CD8-positive, alpha-beta memory T cell (primary cell): ENCODE measurements around the gene ADAMTS13. TPM values are rescaled to one million over a fixed set of nuclear protein-coding genes. Genes with fewer than 3 reads are reported as not detected.

ENCODE experiments used
- CTCF ChIA-PET: fragments of 350-600 bp; sonication (Branson Sonifier 250); formaldehyde crosslinking; loops from one replicate; lab custom pipeline; 2021; ENCODE audit warnings: antibody characterized with exemption; lab: Charles Lee
- POLR2A ChIA-PET: fragments of 350-600 bp; sonication (Branson Sonifier 250); formaldehyde crosslinking; loops from one replicate; lab custom pipeline; 2021; ENCODE audit warnings: antibody characterized with exemption; lab: Charles Lee
- DNase-seq, 5 donors: peaks; one replicate each; pipeline versions ENCODE4 v3.0.0 to v3.0.0-alpha.2; 2020 to 2022; ENCODE audit warnings: mixed read lengths in 1 of 5
- H3K27ac ChIP-seq: one replicate; pipeline ENCODE4 v1.7.0; 2013; ENCODE audit warnings: low read depth, mild to moderate bottlenecking, low read length, moderate library complexity
- H3K27me3 ChIP-seq: 2 replicates; pipeline ENCODE4 v1.7.0; 2013; ENCODE audit warnings: low read length, mild to moderate bottlenecking; ENCODE audit not compliant: insufficient read depth, poor library complexity, severe bottlenecking
- H3K36me3 ChIP-seq: 2 replicates; pipeline ENCODE4 v1.7.0; 2013; ENCODE audit warnings: mild to moderate bottlenecking, low read length, moderate library complexity; ENCODE audit not compliant: insufficient read depth
- H3K4me1 ChIP-seq: 2 replicates; pipeline ENCODE4 v1.7.0; 2013; ENCODE audit warnings: mild to moderate bottlenecking, low read length, moderate library complexity; ENCODE audit not compliant: insufficient read depth
- H3K4me3 ChIP-seq: 2 replicates; pipeline ENCODE4 v1.7.0; 2013; ENCODE audit warnings: mild to moderate bottlenecking, low read length
- H3K9me3 ChIP-seq: 2 replicates; pipeline ENCODE4 v1.7.0; 2013; ENCODE audit warnings: mild to moderate bottlenecking, low read length
- H3K27ac Mint-ChIP-seq, 8 donors: one replicate each; pipeline ENCODE4 v1.8.0; 2020 to 2021; ENCODE audit warnings: mixed read lengths in 8 of 8, mild to moderate bottlenecking in 6 of 8, inconsistent platforms in 3 of 8, moderate library complexity in 3 of 8
- H3K27me3 Mint-ChIP-seq, 2 donors: one replicate each; pipeline ENCODE4 v1.8.0; 2020 to 2021; ENCODE audit warnings: mixed read lengths in 2 of 2, mild to moderate bottlenecking in 1 of 2, moderate library complexity in 1 of 2
- H3K36me3 Mint-ChIP-seq, 3 donors: one replicate each; pipeline ENCODE4 v1.8.0; 2020 to 2021; ENCODE audit warnings: mixed read lengths in 3 of 3, inconsistent platforms in 1 of 3, mild to moderate bottlenecking in 1 of 3
- H3K4me1 Mint-ChIP-seq, 3 donors: one replicate each; pipeline ENCODE4 v1.8.0; 2020 to 2021; ENCODE audit warnings: mixed read lengths in 3 of 3, inconsistent platforms in 1 of 3, mild to moderate bottlenecking in 1 of 3
- H3K4me3 Mint-ChIP-seq, 7 donors: one replicate each; pipeline ENCODE4 v1.8.0; 2020 to 2021; ENCODE audit warnings: mixed read lengths in 7 of 7, mild to moderate bottlenecking in 6 of 7, moderate library complexity in 4 of 7, inconsistent platforms in 2 of 7
- H3K9me3 Mint-ChIP-seq, 5 donors: one replicate each; pipeline ENCODE4 v1.8.0; 2020 to 2022; ENCODE audit warnings: mixed read lengths in 5 of 5, mild to moderate bottlenecking in 3 of 5, moderate library complexity in 2 of 5, inconsistent platforms in 1 of 5
- polyA plus RNA-seq: library from polyadenylated mRNA; unstranded; fragments of 300-500 nt; fragmentation: Illumina TruSeq; gene quantifications from one replicate; pipeline ENCODE4 v1.2.3, GENCODE V29; 2021
- total RNA-seq, 2 experiments: library from RNA; stranded (reverse); gene quantifications; one replicate each; pipeline ENCODE4 v1.2.3, GENCODE V29; 2021

ADAMTS13 gene
- total and polyA plus RNA-seq, 3 experiments from 2014 or later, result 0.32 to 1.1 (median 1.0) TPM

DNA sequence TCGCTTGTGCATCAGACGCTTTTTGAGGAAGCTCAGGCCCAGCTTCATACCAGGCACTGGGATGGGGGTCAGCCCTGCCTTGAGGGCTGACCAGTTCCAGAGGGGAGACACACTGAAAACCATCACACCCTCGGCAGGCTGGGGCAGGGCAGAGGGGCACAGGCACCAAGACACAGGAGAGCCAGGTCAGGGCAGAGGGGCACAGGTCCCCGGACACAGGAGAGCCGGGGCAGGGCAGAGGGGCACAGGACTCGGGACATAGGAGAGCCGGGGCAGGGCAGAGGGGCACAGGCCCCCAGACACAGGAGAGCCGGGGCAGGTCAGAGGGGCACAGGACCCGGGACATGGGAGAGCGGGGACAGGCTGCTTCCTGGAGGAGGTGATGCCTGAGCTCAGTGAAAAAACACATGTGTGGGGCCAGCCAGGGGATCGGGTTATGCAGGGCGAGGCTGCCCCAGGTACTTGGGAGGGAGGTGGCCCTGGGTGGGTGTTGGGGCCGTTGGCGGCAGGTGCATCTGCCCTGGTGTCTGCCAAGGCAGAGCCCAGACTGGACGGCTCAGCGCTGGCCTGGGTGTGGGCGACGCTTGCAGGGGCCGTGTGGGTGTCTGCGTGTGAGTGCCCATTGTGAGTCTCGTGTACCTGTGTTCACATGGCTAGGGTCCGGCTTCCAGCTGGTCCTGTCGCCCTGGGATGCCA lies 71.8 kb downstream of the ADAMTS13 start:
- no peak overlapping the region for H3K27ac Mint-ChIP-seq
- Histone ChIP-seq H3K4me1 (no peaks in the 10 kb centered on the region), H3K36me3 (no peaks in the 10 kb centered on the region), H3K27ac (no peak overlapping the region), H3K27me3 (peaks cover 4% of the 10 kb centered on the region), H3K4me3 (no peak overlapping the region), H3K9me3 (no peaks in the 10 kb centered on the region)
- POLR2A ChIA-PET, result no interaction called here
- CTCF ChIA-PET, result interaction anchor here (1.0 to 2.6 kb wide), 2 partner anchors 16 to 308 kb away, joined by 3 to 8 read pairs; partner anchors contain the start of gene SLC2A6
- H3K9me3 Mint-ChIP-seq, result no peaks in the 10 kb centered on the region
- peaks cover 7 to 25% of the 10 kb centered on the region in 2 donors for H3K27me3 Mint-ChIP-seq
- H3K4me3 Mint-ChIP-seq, result no peak overlapping the region
- H3K4me1 Mint-ChIP-seq, result no peaks in the 10 kb centered on the region
- no peak for DNase-seq
- H3K36me3 Mint-ChIP-seq, result peaks cover 0 to 2% (median 0%) of the 10 kb centered on the region in 3 donors

DNA sequence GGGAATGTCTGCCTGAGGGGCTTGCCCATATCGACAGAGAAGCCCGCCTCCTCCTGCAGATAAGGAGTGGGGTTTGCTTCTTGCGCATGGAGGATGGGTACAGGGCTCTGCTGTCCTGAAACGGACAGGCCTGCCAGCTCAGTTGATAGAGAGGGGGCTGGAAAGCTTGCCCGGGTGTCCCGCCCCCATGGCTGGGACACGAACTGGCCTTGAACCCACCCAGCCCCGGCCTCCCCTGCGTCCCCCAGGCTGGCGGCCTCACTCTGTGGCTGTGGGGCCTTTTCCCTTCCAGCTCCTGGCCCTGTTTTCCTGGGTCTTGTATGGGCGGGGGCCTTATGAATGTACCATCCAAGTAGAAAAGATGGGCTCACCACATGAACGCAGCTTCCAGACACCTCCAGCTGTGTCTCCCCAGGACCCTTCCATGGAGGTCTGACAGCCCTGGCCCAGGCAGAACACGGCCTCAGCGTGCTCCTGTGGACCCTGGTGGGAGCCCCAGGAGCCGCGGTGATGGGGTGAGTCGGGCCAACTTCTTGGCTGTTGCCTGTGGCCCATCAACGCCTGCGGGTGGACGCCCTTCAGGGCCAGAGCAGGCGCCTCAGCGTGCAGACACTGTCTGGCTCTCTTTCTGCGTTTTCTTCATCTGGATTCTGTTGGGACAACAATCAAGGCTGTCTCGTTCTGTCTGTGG lies 72.6 kb downstream of the ADAMTS13 start:
- Mint-ChIP-seq H3K4me1 (no peaks in the 10 kb centered on the region), H3K36me3 (peaks cover 0 to 2% (median 0%) of the 10 kb centered on the region in 3 donors), H3K9me3 (no peaks in the 10 kb centered on the region), H3K27ac (no peak overlapping the region), H3K4me3 (no peak overlapping the region), H3K27me3 (peaks cover 5 to 18% of the 10 kb centered on the region in 2 donors)
- POLR2A ChIA-PET, result no interaction called here
- H3K27me3 ChIP-seq, result peaks cover 4% of the 10 kb centered on the region
- H3K9me3 ChIP-seq, result no peaks in the 10 kb centered on the region
- no peak overlapping the region for H3K4me3 ChIP-seq
- CTCF ChIA-PET, result interaction anchor here (1.0 to 2.6 kb wide), 3 partner anchors 8 to 309 kb away, joined by 3 to 8 read pairs (median 6); partner anchors contain the start of gene SLC2A6
- no peak overlapping the region for H3K27ac ChIP-seq
- no peaks in the 10 kb centered on the region for H3K4me1 ChIP-seq
- no peaks in the 10 kb centered on the region for H3K36me3 ChIP-seq
- no peak for DNase-seq

DNA sequence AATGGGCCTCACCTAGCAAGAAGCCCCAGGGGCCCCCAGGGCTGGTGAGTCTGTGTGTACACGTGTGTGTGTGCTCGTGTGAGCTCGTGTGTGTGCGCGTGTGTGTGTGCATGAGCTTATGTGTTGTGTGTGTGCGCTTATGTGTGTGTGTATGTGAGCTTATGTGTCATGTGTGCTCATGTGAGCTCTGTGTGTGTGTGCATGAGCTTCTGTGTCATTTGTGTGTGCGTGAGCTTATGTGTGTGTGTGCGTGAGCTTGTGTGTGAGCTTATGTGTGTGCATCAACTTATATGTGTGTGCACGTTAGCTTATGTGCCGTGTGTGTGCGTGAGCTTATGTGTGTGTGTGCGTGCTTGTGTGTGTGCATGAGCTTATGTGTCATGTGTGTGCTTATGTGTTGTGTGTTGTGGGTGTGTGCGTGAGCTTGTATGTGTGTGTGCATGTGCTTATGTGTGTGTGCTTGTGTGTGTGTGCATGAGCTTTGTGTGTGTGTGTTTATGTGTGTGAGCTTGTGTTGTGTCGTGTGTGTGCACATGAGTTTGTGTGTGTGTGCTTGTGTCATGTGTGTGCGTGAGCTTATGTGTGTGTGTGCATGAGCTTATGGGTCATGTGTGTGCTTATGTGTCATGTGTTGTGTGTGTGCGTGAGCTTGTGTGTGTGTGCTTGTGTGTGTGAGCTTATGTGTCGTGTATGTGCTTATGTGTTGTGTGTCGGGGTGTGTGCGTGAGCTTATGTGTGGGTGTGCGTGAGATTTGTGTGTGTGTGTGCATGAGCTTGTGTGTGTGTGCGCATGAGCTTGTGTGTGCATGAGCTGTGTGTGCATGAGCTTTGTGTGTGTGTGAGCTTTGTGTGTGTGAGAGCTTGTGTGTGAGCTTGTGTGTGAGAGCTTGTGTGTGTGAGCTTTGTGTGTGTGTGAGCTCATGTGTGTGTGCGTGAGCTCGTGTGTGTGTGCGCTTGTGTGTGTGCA lies 73.4 kb downstream of the ADAMTS13 start:
- Histone ChIP-seq H3K27ac (no peak overlapping the region), H3K9me3 (no peaks in the 10 kb centered on the region), H3K36me3 (no peaks in the 10 kb centered on the region), H3K27me3 (peaks cover 4% of the 10 kb centered on the region), H3K4me3 (no peak overlapping the region), H3K4me1 (no peaks in the 10 kb centered on the region)
- ChIA-PET CTCF (interaction anchor here (1.1 to 2.6 kb wide), 3 partner anchors 9 to 310 kb away, joined by 3 to 8 read pairs (median 6); no protein-coding TSS in a partner anchor), POLR2A (no interaction called here)
- H3K9me3 Mint-ChIP-seq, result peaks cover 0 to under 1% (median 0%) of the 10 kb centered on the region in 5 donors
- no peak overlapping the region for H3K27ac Mint-ChIP-seq
- no peak overlapping the region for H3K4me3 Mint-ChIP-seq
- H3K4me1 Mint-ChIP-seq, result no peaks in the 10 kb centered on the region
- H3K27me3 Mint-ChIP-seq, result peaks cover 5 to 18% of the 10 kb centered on the region in 2 donors
- peaks cover 0 to 2% (median under 1%) of the 10 kb centered on the region in 3 donors for H3K36me3 Mint-ChIP-seq
- DNase-seq, result no peak

DNA sequence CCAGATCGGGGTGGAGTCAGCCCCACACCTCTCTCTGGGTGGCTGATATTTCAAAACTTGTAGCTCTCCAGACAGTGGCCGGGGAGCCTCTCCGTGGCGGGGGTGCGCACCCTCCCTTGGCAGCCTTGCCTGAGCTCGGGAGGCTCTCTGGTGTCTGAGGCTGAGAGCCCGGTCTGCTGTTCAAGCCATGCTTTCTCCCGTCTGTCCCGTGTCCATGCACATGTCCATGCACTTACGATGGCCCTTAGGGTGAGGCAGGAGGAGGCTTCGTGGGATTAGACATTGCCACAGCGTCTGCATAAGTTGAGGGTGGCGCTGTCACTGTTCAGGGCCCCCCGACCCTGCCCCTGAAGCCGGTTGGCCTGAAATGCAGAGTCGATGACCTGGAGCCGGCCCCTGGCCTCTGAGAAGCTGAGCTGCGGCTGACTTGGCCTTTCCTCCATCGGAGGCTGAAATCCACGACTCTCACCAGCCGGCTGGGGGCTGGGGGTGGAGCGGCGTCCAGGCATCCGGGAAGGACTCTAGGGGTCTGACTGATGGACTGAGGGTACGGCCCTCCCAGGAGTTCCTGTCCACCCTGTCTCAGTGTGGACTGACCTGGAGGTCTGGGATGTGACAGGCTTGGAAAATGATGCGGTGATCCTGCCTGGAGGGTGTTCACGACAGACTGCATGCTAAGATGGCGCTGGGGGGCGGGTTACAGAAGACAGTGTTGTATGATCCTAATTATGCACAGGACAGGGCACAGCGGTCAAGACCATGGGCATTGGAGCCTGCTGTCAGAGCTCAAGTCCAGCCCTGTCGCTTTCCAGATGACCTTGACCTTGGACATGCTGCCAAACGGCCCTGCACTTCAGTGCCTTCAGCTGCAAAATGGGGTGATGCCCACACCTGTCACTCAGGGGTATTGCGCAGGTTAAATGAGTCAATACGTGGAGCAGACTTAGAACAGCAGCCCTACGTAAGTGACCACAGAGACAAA lies 75.0 kb downstream of the ADAMTS13 start:
- no peak for DNase-seq
- Mint-ChIP-seq H3K27me3 (peaks cover 15 to 20% of the 10 kb centered on the region in 2 donors), H3K27ac (no peak overlapping the region), H3K4me1 (no peaks in the 10 kb centered on the region), H3K36me3 (peaks cover 0 to 13% (median 2%) of the 10 kb centered on the region in 3 donors), H3K9me3 (peaks cover 4 to 13% (median 12%) of the 10 kb centered on the region in 5 donors), H3K4me3 (no peak overlapping the region)
- Histone ChIP-seq H3K27me3 (no peaks in the 10 kb centered on the region), H3K4me3 (no peak overlapping the region), H3K36me3 (no peaks in the 10 kb centered on the region), H3K9me3 (no peaks in the 10 kb centered on the region), H3K27ac (no peak overlapping the region), H3K4me1 (no peaks in the 10 kb centered on the region)
- POLR2A ChIA-PET, result no interaction called here
- CTCF ChIA-PET, result interaction anchor here (2.6 kb wide), 1 partner anchor 311 kb away, joined by 8 read pairs; no protein-coding TSS in a partner anchor

DNA sequence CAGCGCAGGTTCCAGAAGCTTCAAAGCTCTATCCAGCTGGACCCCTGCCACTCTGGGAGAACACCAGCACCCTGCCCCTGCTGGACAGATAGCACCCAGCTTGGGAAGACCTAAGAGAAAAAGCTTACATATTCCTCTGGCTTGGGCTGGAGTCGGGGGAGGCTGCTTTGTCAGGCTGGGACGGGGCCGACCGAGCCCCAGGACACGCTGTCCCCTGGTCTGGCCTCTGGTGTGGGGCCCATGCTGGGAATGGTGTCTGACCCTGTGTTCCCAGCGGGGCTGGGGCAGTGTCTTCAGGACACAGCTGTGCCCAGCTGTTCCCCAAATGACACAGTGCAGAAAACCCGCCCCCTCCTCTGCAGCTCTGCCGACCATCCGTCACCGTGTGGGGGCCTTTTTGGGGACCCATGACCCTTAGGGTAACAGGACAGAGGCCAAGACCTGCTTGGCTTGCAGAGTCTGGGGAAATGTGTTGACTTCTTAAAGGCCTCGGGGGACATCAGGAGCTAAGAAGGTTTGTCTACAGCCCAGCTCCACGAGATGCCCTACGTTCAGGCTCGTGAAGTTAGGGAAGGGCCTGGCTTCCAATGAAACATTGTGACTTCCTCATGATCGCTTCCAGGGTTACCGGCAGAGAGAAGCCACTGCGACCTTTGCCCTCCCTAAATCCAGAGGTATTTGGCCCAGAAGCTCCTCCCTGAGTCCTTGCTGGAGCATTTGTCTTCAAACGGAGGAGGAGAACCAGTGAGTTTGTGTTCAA lies 77.1 kb downstream of the ADAMTS13 start:
- no peaks in the 10 kb centered on the region for H3K4me1 ChIP-seq
- peaks cover 0 to 19% (median 2%) of the 10 kb centered on the region in 3 donors for H3K36me3 Mint-ChIP-seq
- H3K27me3 ChIP-seq, result no peaks in the 10 kb centered on the region
- peaks cover 10 to 23% (median 20%) of the 10 kb centered on the region in 5 donors for H3K9me3 Mint-ChIP-seq
- no peak for DNase-seq
- no peak overlapping the region for H3K4me3 ChIP-seq
- ChIA-PET POLR2A (no interaction called here), CTCF (no interaction called here)
- H3K4me1 Mint-ChIP-seq, result no peaks in the 10 kb centered on the region
- no peak overlapping the region for H3K27ac Mint-ChIP-seq
- H3K27me3 Mint-ChIP-seq, result peaks cover 20 to 34% of the 10 kb centered on the region in 2 donors
- H3K4me3 Mint-ChIP-seq, result no peak overlapping the region
- H3K27ac ChIP-seq, result no peak overlapping the region
- H3K36me3 ChIP-seq, result no peaks in the 10 kb centered on the region
- no peaks in the 10 kb centered on the region for H3K9me3 ChIP-seq

DNA sequence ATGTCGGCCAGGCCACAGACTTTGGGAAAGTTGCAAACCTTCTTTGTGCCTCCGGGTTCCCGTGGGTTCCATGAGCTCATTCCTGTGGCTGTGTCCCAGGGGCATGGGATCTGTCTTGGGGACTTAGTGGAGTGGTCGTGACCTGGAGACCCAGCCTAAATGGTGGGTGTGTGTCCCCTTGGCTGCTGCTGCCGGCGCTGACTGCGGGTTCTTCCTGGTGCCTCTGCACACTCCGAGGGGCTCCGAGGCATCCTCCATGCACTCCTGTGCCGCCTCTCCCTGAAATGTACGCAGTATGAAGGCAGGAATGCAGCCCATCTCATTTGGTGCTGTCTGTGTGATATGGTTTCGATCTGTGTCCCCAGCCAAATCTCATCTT lies 77.7 kb downstream of the ADAMTS13 start:
- no peaks in the 10 kb centered on the region for H3K27me3 ChIP-seq
- no peak overlapping the region for H3K27ac ChIP-seq
- CTCF ChIA-PET, result no interaction called here
- Mint-ChIP-seq H3K27ac (no peak overlapping the region), H3K4me1 (no peaks in the 10 kb centered on the region), H3K27me3 (peaks cover 20 to 34% of the 10 kb centered on the region in 2 donors), H3K36me3 (peaks cover 0 to 19% (median 2%) of the 10 kb centered on the region in 3 donors), H3K9me3 (peaks cover 10 to 23% (median 20%) of the 10 kb centered on the region in 5 donors), H3K4me3 (no peak overlapping the region)
- no peaks in the 10 kb centered on the region for H3K9me3 ChIP-seq
- POLR2A ChIA-PET, result no interaction called here
- DNase-seq, result no peak
- H3K4me3 ChIP-seq, result no peak overlapping the region
- H3K36me3 ChIP-seq, result no peaks in the 10 kb centered on the region
- H3K4me1 ChIP-seq, result no peaks in the 10 kb centered on the region
